GM12878 (cell line): ENCODE data around the gene GPER1. TPM values are rescaled to one million over a fixed set of nuclear protein-coding genes. Genes with fewer than 3 reads are reported as not detected.

Experiments used
- ATAC-seq: fragments of 200-7000 bp; cut with Tn5 transposase; 3 replicates; pipeline ENCODE4 v1.9.1; 2020; ENCODE audit warnings: mild to moderate bottlenecking, moderate library complexity
- BruUV-seq: library from RNA; stranded (reverse); fragments of 400-500 nt; replicated peaks from 2 replicates; lab custom pipeline; 2021; lab: Mats Ljungman, UMichigan
- CTCF ChIA-PET: fragments of 300-600 bp; sonication (Branson Sonifier 250); formaldehyde crosslinking; extraction: SDS; loops from one replicate; lab custom pipeline; 2021; ENCODE audit warnings: inconsistent platforms; lab: Yijun Ruan, JAX
- POLR2A ChIA-PET: fragments of 350-600 bp; formaldehyde crosslinking; extraction: SDS; loops from one replicate; lab custom pipeline; 2021; ENCODE audit warnings: inconsistent platforms; lab: Charles Lee
- RAD21 ChIA-PET: fragments of 300-600 bp; sonication (Branson Sonifier 250); formaldehyde crosslinking; loops from one replicate; lab custom pipeline; 2023; ENCODE audit warnings: antibody characterized with exemption; ENCODE audit not compliant: unreplicated experiment; lab: Charles Lee
- SMC1A ChIA-PET: fragments of 300-600 bp; sonication (Branson Sonifier 250); formaldehyde crosslinking; loops from one replicate; lab custom pipeline; 2023; ENCODE audit not compliant: unreplicated experiment, uncharacterized antibody; lab: Charles Lee
- DNase-seq: peaks from one replicate; pipeline ENCODE4 v3.0.0-alpha.2; 2011; ENCODE audit warnings: low read depth, low spot score
- FAIRE-seq: peaks from 3 replicates; lab custom pipeline; 2011; peaks lifted over from hg19 to GRCh38; lab: Jason Lieb, UNC
- H2AFZ ChIP-seq: 2 replicates; pipeline ENCODE4 v1.6.0; 2011; ENCODE audit warnings: low read depth, low read length, control low read depth; ENCODE audit not compliant: control insufficient read depth
- H3K27ac ChIP-seq: 2 replicates; pipeline ENCODE4 v1.5.1; 2011; ENCODE audit warnings: control low read depth; ENCODE audit not compliant: control insufficient read depth, insufficient read depth
- H3K27me3 ChIP-seq, 2 experiments: replicated peaks in 1 of 2; 2 replicates each; pipeline versions ENCODE4 v1.6.0 to v1.6.1; 2011; ENCODE audit warnings: low read length in 1 of 2; ENCODE audit not compliant: control insufficient read depth in 2 of 2, insufficient read depth in 2 of 2
- H3K36me3 ChIP-seq, 2 experiments: 2 replicates each; pipeline ENCODE4 v1.5.1; 2011; ENCODE audit warnings: low read length in 1 of 2; ENCODE audit not compliant: control insufficient read depth in 2 of 2, insufficient read depth in 2 of 2
- H3K4me1 ChIP-seq: 2 replicates; pipeline ENCODE4 v1.6.1; 2011; ENCODE audit warnings: mild to moderate bottlenecking, low read length, moderate library complexity, mixed read lengths; ENCODE audit not compliant: control insufficient read depth, insufficient read depth
- H3K4me2 ChIP-seq: 2 replicates; pipeline ENCODE4 v1.6.0; 2011; ENCODE audit warnings: control low read depth; ENCODE audit not compliant: control insufficient read depth, insufficient read depth
- H3K4me3 ChIP-seq: fragments of 200-600 bp; sonication (generic); 2 replicates; pipeline ENCODE4 v1.5.1; 2016
- H3K79me2 ChIP-seq: 2 replicates; pipeline ENCODE4 v1.6.0; 2011; ENCODE audit warnings: low read length; ENCODE audit not compliant: control insufficient read depth, insufficient read depth
- H3K9ac ChIP-seq: 2 replicates; pipeline ENCODE4 v1.8.0; 2011; ENCODE audit warnings: low read length, control low read depth, mixed read lengths; ENCODE audit not compliant: control insufficient read depth, insufficient read depth
- H3K9me3 ChIP-seq: replicated peaks from 3 replicates; pipeline ENCODE4 v1.5.1; 2011; ENCODE audit warnings: mild to moderate bottlenecking, low read length; ENCODE audit not compliant: control insufficient read depth, insufficient read depth
- H4K20me1 ChIP-seq: 2 replicates; pipeline ENCODE4 v1.6.0; 2011; ENCODE audit not compliant: control insufficient read depth, insufficient read depth
- ATF7 ChIP-seq: fragments of 450-650 bp; IDR thresholded peaks from 2 replicates; pipeline ENCODE4 v1.6.1; 2016; ENCODE audit warnings: low read depth, mild to moderate bottlenecking
- FOXM1 ChIP-seq: IDR thresholded peaks from 2 replicates; pipeline ENCODE4 v1.6.1; 2012; ENCODE audit warnings: low read depth, mild to moderate bottlenecking, inconsistent platforms, low read length, moderate library complexity
- LARP7 ChIP-seq: fragments of 450-650 bp; IDR thresholded peaks from 2 replicates; pipeline ENCODE4 v1.6.1; 2017; ENCODE audit warnings: mild to moderate bottlenecking
- MEF2B ChIP-seq: fragments of 450-650 bp; IDR thresholded peaks from 2 replicates; pipeline ENCODE4 v1.6.1; 2018; ENCODE audit warnings: mild to moderate bottlenecking, moderate library complexity; ENCODE audit not compliant: partially characterized antibody, poor library complexity, severe bottlenecking
- POU2F2 ChIP-seq: IDR thresholded peaks from 3 replicates; pipeline ENCODE4 v1.6.1; 2011; ENCODE audit warnings: low read depth, mild to moderate bottlenecking, low read length, borderline replicate concordance
- TCF3 ChIP-seq: IDR thresholded peaks from 2 replicates; pipeline ENCODE4 v1.6.1; 2012; ENCODE audit warnings: low read depth, mild to moderate bottlenecking, low read length, borderline replicate concordance; ENCODE audit not compliant: insufficient read depth
- WGBS: methylation state at CpG from one replicate; pipeline ENCODE4 v1.1.6; 2016; ENCODE audit warnings: low lambda C conversion rate; ENCODE audit not compliant: insufficient replicate concordance, insufficient coverage; ENCODE audit errors: missing lambda C conversion rate; 5-methylcytosine and 5-hydroxymethylcytosine counted together
- in situ Hi-C: fragments of 300-500 bp; cut with MboI; formaldehyde crosslinking; loops from 9 replicates; pipeline ENCODE4 v1.14.3; 2018; ENCODE audit warnings: mixed read lengths
- intact Hi-C: fragments of 100-400 bp; cut with micrococcal nuclease; formaldehyde crosslinking; loops from one replicate; pipeline ENCODE4 v1.14.2; 2022; ENCODE audit not compliant: unreplicated experiment
- polyA plus RNA-seq, 11 experiments: library from polyadenylated mRNA; depleted of rRNA in 4 of 11; unstranded in 6 of 11; stranded (reverse) in 5 of 11; fragments of >200 nt; fragmentation: Nextera tagmentation in 4 of 11; fragmentation: Illumina TruSeq in 1 of 11; extraction: Ambion mirVana in 4 of 11; extraction: Trizol in 1 of 11; gene quantifications; 1 replicate in 1 of 11; 2 replicates in 10 of 11; pipeline versions ENCODE4 v1.2.1 to v1.2.3, GENCODE V29; 2011 to 2016; ENCODE audit warnings: inconsistent platforms in 2 of 11, missing spikeins in 2 of 11, low read depth in 1 of 11
- total RNA-seq, 4 experiments: library from RNA; depleted of rRNA in 3 of 4; stranded (reverse); fragments of >200 nt in 3 of 4; fragmentation: Illumina TruSeq in 1 of 4; extraction: Trizol in 1 of 4; gene quantifications; 2 replicates each; pipeline versions ENCODE4 v1.2.1 to v1.2.3, GENCODE V29; 2013 to 2021
- TF ChIP-seq, protein P1 (sequence below): fragments of 450-650 bp; IDR thresholded peaks from 2 replicates; pipeline ENCODE4 v1.6.1; 2017; ENCODE audit warnings: mild to moderate bottlenecking, moderate library complexity
- TF ChIP-seq, protein P2 (sequence below): fragments of 450-650 bp; IDR thresholded peaks from 2 replicates; pipeline ENCODE4 v1.6.1; 2017; ENCODE audit warnings: mild to moderate bottlenecking, low read depth, inconsistent platforms; ENCODE audit not compliant: poor library complexity, severe bottlenecking

The GPER1 gene
- total and polyA plus RNA-seq, 10 of the 15 experiments (the other 5 are each of a cell fraction or from before 2014, with no cell fraction given): 0.03 to 6.5 (median 2.6) TPM

DNA sequence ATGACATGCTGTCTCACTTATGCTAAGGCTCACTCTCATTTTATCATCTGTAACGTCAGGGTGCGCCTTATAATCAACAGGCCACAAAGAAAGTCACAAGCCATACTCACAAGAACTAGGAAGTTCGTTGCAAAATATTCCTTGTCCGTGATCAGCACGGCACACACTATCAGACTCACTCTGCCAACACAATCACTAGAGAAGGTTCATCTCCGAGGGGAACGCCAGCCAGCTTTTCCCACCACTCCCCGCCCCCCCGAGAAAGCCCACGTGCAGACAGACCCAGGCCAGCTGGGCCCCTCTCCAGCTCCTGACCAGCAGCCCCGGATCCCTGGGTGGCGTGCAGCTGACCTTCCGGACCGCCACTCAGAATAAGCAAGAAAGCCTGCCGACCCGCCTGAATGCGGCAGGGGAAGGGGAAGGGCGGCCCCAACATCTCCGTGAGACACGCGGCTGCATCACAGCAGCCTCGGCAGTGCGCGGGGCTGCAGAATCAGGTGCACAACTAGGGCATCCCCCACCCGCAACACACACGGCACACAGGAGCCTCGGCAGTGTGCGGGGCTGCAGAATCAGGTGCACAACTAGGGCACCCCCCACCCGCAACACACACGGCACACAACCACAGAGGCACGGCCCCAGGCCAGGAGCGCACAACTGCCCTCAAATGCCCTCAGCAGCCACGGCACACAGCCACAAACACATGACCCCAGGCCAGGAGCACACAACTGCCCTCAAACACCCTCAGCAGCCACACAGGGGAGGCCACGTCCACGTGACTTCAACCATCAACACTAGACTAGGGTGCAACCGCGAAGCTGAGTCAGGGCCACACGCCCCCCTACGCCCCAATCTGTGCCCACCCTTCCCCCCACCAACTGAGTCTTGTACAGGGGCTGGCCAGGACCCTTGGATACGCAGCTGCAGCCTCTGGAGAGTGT lies 46.1 kb upstream of the GPER1 start:
- no peaks in the 10 kb centered on the region for H3K9me3 ChIP-seq
- no peaks in the 10 kb centered on the region for H3K27me3 ChIP-seq
- no peak overlapping the region for H3K4me3 ChIP-seq
- H4K20me1 ChIP-seq: no peaks in the 10 kb centered on the region
- no peaks in the 10 kb centered on the region; a peak in 1 of 4 replicates for H3K36me3 ChIP-seq
- WGBS: 92% methylated on average over 40 of the region's 40 CpGs
- no peak for DNase-seq
- no peak overlapping the region for H3K9ac ChIP-seq
- SMC1A ChIA-PET: interaction anchor here (1.3 kb wide), 1 partner anchor 19 kb away, joined by 3 read pairs; no protein-coding TSS in a partner anchor
- H3K27ac ChIP-seq: no peak overlapping the region
- no peak for TF ChIP-seq ATF7
- TF ChIP-seq POU2F2: no peak
- TF ChIP-seq, protein P1, sequence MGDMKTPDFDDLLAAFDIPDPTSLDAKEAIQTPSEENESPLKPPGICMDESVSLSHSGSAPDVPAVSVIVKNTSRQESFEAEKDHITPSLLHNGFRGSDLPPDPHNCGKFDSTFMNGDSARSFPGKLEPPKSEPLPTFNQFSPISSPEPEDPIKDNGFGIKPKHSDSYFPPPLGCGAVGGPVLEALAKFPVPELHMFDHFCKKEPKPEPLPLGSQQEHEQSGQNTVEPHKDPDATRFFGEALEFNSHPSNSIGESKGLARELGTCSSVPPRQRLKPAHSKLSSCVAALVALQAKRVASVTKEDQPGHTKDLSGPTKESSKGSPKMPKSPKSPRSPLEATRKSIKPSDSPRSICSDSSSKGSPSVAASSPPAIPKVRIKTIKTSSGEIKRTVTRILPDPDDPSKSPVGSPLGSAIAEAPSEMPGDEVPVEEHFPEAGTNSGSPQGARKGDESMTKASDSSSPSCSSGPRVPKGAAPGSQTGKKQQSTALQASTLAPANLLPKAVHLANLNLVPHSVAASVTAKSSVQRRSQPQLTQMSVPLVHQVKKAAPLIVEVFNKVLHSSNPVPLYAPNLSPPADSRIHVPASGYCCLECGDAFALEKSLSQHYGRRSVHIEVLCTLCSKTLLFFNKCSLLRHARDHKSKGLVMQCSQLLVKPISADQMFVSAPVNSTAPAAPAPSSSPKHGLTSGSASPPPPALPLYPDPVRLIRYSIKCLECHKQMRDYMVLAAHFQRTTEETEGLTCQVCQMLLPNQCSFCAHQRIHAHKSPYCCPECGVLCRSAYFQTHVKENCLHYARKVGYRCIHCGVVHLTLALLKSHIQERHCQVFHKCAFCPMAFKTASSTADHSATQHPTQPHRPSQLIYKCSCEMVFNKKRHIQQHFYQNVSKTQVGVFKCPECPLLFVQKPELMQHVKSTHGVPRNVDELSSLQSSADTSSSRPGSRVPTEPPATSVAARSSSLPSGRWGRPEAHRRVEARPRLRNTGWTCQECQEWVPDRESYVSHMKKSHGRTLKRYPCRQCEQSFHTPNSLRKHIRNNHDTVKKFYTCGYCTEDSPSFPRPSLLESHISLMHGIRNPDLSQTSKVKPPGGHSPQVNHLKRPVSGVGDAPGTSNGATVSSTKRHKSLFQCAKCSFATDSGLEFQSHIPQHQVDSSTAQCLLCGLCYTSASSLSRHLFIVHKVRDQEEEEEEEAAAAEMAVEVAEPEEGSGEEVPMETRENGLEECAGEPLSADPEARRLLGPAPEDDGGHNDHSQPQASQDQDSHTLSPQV: no peak
- TF ChIP-seq TCF3: no peak
- TF ChIP-seq, protein P2, sequence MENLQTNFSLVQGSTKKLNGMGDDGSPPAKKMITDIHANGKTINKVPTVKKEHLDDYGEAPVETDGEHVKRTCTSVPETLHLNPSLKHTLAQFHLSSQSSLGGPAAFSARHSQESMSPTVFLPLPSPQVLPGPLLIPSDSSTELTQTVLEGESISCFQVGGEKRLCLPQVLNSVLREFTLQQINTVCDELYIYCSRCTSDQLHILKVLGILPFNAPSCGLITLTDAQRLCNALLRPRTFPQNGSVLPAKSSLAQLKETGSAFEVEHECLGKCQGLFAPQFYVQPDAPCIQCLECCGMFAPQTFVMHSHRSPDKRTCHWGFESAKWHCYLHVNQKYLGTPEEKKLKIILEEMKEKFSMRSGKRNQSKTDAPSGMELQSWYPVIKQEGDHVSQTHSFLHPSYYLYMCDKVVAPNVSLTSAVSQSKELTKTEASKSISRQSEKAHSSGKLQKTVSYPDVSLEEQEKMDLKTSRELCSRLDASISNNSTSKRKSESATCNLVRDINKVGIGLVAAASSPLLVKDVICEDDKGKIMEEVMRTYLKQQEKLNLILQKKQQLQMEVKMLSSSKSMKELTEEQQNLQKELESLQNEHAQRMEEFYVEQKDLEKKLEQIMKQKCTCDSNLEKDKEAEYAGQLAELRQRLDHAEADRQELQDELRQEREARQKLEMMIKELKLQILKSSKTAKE: no peak
- TF ChIP-seq FOXM1: no peak
- no peak for TF ChIP-seq LARP7
- TF ChIP-seq MEF2B: no peak
- TF ChIP-seq, all 136 proteins: peak for 0
- no peak overlapping the region for H3K4me2 ChIP-seq
- FAIRE-seq (no peak), ATAC-seq (no peak)
- no TSS peak for BruUV-seq
- intact Hi-C loops: no loop called here
- H2AFZ ChIP-seq: no peak overlapping the region
- ChIA-PET POLR2A (interaction anchor here (1.6 to 4.3 kb wide), 2 partner anchors 15 to 18 kb away, joined by 3 to 21 read pairs; no protein-coding TSS in a partner anchor), RAD21 (interaction anchor here (3.3 kb wide), 1 partner anchor 17 kb away, joined by 15 read pairs; no protein-coding TSS in a partner anchor), CTCF (interaction anchor here (0.9 to 5.0 kb wide), 3 partner anchors 24 to 49 kb away, joined by 4 to 36 read pairs (median 19); no protein-coding TSS in a partner anchor)
- no peaks in the 10 kb centered on the region; the same call in 1 of the 2 replicates for H3K79me2 ChIP-seq
- in situ Hi-C loops: no loop called here
- H3K4me1 ChIP-seq: peaks cover 10% of the 10 kb centered on the region
